Measurements from ENCODE around the gene PAPPA.

Gene PAPPA

DNA sequence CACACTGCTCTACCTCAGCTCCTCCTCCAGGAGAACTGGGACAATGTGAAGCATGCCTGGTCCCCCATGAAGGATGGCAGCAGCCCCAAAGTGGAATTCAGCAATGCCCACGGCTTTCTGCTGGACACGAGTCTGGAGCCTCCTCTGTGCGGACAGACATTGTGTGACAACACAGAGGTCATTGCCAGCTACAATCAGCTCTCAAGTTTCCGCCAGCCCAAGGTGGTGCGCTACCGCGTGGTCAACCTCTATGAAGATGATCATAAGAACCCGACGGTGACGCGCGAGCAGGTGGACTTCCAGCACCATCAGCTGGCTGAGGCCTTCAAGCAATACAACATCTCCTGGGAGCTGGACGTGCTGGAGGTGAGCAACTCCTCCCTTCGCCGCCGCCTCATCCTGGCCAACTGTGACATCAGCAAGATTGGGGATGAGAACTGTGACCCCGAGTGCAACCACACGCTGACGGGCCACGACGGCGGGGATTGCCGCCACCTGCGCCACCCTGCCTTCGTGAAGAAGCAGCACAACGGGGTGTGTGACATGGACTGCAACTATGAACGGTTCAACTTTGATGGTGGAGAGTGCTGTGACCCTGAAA lies 34.1 kb downstream of the PAPPA start:
- no peak for DNase-seq

DNA sequence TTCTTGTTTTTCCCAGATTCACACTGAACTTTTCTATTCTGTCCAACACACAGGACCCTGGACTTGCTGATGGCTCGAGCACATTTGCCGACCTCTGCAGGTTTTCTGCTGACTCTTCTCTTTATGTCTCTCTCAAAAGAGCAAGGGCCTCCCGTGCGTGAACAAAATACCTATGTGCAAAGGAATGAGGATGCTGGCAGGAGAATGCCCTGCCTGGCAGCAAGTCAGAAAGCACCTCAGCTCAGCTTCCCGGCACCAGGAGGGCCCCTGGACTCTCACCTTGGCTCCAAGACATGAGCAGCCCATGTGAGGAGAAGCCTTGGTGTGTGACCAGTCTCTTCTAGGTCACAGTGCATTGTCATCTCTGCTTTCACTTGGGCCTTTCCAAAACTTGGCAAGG lies 36.1 kb downstream of the PAPPA start:
- no peak for DNase-seq

DNA sequence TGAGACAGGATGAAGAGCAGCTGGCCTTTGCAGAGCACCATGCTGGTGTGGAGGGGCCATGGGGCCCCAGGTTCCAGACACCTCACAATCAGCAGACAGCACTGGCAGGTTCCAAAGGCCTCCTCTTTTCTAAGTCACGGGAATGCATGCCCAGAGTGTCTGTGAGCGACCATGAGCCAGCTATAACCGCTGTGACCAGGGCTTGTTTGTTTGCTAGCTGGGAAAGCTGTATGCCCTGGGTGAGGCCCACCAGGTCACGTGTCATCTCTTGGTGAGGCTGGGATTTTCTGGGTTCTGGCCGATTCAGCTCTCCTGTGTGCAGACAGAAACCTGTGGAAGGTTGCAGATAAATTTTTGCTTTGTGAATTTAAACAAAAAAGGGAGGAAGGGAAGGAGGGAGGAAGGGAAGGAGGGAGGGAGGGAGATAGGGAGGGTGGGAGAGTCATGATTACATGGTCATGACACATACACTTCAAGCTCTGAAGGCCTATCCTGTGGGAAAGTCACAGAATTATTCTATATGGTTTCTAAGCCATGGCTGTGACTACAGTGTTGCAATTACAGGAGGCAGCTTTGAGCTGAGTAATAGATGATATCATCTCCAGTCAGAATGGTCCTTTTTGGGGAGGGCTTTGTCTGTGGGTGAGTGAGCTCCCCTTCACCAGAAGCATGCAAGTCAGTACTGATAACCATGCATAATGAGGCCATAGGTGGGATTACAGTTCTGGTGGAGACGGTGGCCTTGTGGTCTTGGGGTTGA lies 37.2 kb downstream of the PAPPA start:
- peak in 1 of 2 experiments; percentile 14 for DNase-seq

DNA sequence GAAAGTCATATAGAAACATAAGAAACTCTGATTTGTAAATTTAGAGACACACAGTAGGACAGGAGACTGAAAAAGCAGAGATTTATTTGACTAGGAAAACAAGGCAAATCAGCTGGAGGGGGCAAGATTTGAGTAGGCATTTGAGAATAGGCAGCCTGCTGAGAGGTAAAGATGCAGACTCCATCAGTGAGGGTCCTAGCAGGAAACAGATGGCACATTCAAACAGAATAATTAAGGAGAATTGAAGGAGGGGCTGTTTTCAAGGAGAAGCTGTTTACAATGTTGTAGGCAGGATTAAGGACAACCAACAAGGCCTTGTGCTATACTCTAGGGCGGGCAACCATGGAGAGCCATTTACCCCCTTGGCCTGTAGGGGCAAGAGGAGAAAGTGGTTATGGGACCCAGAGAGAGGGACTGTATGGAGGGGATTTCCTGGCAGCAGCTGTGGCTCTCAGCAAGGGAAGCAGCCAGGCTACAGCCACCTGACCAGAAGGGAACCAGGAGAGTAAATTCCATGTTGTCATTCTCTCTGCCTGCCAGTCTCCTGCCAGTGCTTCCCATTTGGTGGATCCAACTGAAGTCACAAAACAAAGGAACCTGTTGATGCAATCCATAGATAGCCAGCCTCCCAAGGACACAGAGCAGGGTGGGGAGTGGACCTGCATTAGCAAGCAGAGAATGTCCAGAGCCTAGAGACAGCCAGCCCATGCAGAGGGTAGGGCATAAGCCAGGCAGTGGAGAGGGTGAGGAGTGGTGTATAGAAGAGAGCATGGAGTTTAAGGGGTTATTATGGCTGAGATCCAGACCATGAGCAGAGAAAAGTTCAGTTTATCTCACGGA lies 38.2 kb downstream of the PAPPA start:
- DNase-seq = peak; percentile 91 to 98

DNA sequence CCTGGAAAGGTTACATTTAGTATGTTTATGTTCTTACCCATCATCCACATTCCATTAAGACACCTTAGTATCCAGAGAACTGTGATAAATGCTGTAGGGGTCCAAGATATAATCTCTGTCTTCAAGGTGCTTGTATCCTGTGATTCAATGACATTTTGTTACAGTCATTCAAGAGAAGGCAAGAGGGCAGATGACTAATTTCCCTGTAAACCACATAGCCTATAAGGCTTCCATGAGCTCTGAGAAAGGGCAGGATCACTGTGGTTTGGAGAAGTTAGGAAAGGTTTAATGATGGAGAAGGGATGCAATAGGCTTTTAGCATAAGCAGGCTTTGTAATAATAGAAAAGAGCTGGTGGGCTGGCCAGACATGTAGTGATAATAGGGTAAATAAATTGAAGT lies 40.0 kb downstream of the PAPPA start:
- no peak for DNase-seq

DNA sequence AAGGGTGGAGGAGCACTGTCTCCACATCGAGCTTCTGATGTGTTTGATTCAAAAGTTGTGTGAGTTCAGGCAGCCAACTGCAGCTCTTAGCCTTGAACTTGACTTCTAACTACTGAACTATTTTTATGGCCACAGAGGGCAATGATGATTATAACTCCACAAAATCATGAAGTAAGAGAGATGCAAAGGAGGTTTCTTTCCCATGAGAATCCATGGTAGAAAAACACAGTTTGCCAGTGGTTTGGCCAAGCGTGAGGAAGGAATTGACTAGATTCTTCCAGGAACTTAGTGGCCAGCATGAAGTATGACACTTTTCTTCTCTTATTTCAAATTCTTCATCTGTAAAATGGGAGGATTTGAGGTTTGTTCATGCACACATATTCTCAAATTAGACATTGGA lies 43.2 kb downstream of the PAPPA start:
- no peak for DNase-seq

DNA sequence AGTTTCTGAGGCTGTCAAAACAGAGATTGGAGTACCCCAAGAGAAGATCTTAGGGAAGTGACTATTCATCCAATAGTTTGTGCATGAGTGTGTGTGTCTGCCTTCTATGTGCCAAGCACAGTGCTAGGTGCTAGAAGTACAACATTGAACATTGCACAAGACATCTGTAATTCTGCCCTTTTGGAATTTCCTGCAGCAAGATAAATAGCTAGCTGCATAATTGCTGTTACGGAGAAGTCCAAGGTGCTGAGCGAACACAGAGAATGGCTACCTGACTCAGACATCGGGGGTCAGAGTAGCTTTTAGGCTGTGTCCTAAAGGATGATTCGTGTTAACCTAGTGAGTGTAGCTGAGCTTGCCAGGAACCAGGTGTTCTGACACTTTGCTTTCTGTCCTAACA lies 44.8 kb downstream of the PAPPA start:
- no peak for DNase-seq

DNA sequence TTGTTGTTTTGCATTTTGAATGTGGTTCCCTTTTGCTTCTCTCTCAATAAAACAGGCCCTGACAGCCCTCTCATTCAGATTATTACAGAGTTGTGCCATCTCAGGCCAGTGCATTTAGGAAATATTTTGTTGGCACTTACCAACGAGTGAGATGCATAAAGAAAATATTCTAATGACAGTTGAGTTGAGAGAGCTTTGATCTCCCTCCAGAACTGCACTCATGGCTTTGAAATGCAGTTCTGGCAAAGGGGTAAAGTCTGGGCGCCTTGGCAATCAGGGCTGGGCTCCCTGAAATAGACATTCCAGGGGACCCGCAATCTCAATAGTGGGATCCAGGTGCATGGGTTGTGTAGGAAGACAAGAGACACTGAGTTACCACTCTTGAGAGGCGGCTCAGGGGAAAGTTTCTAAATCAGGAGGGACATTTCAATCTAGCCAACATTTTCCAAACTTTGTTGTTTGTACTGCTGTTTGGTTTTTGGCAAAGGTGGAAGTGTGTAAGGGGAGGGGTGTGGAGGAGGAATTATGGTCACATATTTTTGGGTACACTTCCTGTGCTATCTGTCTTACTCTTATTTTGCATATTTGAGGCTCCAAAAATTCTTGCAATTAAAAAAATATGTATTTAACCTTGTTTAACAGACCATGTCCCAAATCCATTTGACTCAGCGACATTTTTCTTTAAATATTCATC lies 48.8 kb downstream of the PAPPA start:
- no peak for DNase-seq

DNA sequence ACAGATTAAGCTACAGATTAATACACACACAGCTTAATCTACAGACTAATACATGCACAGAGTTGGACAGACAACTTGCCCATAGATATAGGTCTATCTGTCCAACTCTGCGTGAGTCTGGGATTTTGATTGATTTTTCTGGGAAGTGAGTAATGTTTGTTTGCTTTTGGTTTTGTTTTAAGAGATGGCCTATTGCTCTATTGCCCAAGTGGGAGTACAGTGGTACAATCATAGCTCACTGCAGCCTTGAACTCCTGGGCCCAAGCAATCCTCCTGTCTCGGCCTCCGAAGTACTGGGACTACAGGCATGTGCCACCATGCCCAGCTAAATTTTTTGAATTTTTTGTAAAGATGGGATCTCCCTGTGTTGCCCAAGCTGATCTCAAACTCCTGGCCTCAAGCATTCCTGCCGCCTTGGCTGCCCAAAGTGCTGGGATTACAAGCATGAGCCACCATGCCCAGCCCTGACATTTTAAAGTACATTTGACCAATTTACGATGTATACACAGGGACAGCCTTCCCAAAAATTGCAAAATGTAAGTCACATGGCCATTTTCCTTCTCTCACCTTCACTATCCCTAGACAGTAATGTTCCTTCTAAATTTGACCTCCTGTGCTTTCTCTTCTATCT lies 50.8 kb downstream of the PAPPA start:
- no peak for DNase-seq

DNA sequence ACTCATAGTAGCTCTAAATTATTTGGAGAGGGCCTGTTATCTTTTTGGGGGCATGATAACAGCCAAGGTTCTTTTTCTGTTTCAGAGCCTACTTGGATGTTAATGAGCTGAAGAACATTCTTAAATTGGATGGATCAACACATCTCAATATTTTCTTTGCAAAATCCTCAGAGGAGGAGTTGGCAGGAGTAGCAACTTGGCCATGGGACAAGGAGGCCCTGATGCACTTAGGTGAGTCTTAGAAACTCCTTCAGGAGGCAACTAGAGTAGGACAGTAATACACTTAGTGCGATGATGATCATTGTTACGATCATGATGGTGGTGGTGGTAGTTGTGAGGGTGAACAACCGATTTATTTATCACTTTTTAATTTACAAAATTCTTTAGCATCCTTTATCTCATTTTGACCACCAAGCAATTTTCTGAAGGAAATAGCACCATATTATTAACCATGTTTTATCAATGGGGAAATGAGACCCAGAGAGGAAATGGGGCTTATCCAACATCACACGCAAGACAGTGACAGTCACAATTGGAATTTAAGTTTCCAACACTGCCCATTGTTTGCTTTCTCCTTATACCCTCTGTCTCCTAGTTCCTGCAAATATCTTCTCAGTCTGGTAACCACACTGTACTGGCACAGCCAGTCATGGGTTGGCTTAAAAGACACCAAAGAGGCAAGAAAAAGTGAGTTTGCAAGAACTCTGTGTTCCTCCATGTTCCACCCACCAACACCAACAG lies 54.0 kb downstream of the PAPPA start:
- no peak for DNase-seq

DNA sequence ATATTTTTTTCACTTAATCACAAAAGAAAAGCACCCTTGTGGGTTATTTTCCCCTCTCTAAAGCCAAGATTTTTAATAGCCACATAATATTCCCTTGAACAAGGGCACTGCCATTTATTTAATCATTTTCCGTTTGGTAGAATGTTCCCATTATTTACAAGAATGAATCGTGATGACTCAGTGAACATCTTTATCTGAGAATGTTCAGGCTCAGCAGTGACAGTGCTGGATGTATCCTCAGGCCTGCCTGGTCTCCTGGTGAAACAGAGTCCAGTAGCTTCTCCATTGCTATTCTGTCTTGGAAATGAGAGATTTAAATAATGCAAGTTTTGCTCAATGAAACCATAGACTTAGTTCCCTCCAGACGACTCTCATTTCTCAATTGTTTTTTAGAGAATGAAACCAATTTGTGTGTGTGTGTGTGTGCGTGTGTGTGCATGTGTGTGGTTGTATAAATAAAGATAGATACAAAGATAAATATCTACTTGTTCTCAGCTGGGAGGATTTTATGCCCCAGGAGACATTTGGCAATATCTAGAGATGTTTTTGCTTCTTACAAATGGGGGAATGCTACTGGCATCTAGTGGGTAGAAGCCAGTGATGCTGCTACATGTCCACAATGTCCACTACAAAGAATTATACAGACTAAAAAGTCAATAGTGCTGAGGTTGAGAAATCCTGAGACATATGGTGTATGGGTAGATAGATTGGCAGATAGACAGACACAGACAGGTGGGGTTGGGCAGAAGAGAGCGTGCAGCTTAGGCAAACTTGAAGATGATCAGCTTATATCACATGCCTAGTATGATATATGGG lies 55.0 kb downstream of the PAPPA start:
- peak; percentile 69 to 91 for DNase-seq

DNA sequence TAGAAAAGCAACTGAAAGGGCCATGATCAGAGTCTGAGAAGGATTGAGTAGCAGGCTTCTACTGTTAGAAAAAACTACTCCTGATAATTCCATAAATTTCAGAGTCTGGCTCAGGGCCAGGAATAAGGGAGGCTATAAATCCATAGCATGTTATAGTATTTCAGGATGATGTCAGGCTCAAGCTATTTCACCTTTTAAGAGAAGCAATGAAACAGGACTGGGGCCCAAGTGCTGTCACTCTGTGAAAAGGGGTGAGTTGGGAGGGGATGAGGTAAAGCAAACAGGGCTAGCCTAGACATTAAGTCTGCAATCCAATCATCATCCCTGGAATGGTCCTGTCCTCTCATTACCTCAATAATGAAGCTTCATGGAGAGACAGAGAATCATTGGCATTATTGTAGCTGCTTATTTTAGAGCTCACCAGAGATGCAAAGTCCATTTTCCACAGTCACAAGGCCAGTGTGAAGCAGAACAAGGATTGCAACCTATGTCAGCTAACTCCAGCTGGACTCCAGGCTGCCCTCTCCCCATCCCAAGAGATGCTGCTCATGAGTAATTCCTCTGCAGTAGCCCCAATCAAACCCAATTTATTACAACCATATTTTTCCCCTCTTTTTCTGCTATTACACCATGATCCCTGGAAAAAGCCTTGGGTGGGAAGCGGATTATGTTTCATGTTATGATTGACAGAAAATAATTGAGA lies 56.0 kb downstream of the PAPPA start:
- DNase-seq = peak in 1 of 2 experiments; percentile 45

DNA sequence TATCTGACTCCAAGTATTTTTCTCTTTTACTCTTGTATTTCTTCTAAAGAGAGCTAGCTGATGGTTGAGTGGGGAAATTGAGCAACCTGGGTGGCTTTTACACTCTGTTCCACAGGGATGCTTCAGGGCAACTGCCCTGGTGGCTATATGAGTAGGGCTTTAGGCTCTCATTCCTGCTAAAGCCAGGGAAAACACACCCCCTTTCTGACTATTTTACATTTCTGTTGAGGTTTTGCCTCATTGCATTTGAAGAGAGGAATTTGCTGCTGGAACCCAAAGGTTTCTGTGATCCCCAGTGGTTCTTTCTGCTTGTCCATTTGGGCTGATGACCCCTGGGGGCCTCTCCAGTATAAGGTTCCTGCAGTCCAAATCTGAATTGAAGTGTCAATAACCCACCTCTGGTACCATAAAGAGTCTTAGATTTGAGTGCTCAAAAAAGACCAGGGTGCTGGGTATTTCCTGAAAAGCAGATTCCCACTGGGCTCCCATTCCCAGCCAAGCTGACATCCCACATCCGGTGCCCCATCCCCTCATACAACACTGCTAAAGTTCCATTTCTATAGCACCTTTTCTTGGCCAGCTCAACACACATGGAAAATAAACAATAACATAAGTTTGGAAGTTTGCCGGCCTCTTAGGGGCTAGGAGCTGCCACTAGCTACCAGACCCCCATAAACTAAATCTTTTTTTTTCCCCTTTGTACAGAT lies 59.5 kb downstream of the PAPPA start:
- no peak for DNase-seq

DNA sequence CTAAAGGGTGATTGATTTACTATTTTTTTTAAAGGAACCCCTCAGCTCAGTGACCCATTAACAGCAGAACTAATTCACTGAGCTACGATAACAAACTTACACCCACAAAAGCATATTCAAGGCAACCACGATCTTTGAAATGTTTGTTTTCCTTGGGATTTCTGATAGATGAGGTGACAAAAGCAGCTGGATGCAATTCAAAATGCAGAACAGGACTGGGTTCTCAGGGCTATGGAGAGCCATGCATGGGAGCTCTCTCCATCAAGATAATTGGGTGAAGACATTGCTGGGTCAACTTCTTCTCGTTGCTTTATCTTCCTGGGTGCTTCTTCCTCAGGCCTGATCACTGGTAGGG lies 60.1 kb downstream of the PAPPA start:
- DNase-seq = no peak

DNA sequence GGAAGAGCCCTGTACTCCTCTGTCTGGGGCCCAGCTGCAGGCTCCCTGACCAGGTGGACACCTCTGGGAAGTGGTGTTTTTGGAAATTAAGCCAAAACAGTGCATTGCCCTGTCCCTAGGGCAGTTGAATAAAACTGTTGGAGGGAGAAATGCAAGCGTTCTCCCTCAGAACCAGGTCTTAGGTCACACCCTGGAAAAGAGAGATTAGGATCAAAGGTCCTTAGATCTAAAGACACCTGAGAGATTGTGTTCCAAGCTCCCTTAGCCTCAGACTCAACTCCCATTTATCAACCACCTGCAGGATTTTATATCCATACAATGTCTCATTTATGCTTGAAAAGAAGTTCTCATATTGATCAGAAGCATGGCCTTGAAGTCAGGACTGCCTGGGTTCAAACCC lies 64.8 kb downstream of the PAPPA start:
- DNase-seq = no peak

DNA sequence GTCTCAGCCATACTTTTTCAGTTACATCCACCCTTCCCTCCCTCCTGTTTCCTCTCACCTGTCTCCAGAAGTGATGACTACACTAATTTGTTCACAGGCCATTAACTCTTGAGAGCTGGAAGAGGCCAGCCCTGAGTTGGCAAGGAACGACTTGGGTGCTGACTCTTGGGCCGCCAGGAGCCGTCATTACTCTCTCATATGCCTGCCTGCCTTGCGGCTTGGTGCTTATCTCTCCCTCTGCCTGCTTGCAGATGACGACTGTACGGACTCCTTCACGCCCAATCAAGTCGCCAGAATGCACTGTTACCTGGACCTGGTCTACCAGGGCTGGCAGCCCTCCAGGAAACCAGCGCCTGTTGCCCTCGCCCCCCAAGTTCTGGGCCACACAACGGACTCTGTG lies 66.1 kb downstream of the PAPPA start:
- no peak for DNase-seq

DNA sequence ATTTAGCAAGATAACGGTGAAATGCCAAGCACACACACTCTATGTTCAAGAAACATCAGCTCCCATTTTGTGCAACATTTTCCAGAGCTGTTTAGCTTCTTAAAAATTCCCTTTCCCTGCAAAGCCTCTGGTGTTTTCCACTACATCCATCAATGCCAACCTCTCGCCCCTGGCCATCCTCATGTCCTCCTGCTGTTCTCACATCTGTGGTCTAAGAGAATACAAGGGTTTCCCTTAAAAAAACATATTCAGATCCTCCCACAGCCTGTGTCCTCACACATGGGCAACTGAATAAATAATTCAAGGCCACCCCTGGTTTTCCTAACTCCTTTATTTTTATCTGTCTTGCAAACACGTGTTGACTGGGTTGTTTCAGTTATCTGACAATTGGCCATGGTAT lies 70.3 kb downstream of the PAPPA start:
- no peak for DNase-seq

DNA sequence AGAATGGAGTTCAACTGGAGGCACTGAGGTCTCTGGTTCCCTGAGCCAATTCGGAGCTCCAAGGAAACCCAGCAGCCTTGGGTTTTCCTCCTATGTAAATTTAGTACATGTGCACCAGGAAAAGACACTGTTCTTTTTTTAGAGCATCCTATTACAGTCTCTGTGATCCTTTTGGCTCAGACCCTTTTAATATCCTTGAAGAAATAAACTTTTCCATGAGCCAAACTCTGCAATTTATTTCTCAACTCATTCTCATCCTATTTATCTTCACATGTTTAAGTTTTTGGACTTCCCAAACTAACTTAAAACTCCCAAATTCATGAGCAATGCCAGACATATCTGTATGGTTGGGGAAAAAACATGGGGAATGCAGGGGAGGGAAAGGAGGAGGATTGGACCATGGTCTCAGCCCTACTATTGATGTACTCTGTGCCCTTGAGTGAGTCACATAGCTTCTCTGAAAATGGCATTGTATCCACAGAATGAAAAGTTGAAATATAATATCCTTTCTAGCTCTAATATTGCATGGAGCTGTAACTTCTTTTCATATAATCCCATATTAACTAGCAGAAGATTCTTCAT lies 76.6 kb downstream of the PAPPA start:
- DNase-seq = no peak

DNA sequence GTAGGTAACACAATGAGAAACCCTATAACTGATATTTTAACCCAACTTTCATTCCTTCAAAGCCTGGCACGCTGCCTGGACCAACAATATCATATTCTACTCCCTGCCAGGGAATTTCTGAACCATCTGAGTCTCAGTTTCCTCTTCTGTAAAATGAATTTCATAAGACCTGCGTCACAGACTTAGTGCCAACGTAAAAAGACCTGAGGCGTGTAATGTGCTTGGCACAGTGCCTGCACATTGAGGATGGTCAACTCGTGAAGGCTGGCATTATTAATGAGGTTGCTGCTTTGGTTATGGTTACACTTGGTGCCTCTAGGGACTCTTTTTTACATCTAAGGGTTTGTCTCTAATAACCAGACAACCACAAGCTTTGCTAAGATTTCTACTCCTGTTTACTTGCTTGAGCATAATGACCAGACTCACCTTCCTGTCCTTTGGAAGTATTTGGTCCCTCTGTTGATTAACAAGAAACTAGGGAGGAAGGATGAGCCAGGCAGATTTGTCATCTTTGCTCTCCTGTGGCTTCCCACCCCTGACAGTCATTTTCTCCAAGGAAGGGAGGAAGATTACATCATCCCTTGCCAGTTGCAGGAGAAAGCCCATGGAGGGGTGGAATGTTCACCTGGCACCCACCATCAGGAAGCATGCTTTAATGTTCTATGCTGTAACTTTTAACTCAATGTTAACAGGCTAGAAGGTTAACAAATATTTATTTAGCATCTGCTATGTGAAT lies 79.0 kb downstream of the PAPPA start:
- DNase-seq = no peak

Data from NCI-H524 (cell line).